GM20431 (cell line): ENCODE results near the gene MTSS2.

Source experiments
- in situ Hi-C: fragments of 300-500 bp; cut with MseI, MboI; formaldehyde crosslinking; loops from one replicate; pipeline ENCODE4 v1.15.0; 2020; ENCODE audit warnings: low sequenced_read_pairs; ENCODE audit not compliant: unreplicated experiment

Gene MTSS2, protein sequence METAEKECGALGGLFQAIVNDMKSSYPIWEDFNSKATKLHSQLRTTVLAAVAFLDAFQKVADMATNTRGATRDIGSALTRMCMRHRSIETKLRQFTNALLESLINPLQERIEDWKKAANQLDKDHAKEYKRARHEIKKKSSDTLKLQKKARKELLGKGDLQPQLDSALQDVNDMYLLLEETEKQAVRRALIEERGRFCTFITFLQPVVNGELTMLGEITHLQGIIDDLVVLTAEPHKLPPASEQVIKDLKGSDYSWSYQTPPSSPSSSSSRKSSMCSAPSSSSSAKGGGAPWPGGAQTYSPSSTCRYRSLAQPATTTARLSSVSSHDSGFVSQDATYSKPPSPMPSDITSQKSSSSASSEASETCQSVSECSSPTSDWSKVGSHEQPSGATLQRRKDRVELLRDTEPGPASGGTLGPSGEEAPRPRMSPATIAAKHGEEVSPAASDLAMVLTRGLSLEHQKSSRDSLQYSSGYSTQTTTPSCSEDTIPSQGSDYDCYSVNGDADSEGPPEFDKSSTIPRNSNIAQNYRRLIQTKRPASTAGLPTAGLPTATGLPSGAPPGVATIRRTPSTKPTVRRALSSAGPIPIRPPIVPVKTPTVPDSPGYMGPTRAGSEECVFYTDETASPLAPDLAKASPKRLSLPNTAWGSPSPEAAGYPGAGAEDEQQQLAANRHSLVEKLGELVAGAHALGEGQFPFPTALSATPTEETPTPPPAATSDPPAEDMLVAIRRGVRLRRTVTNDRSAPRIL

GRCh38 chr16:70685938-70686375 is at the start of gene MTSS2:
Gene MTSS2, minus strand, starts transcription at chr16:70686053. Its CDS starts 262 bp downstream, at chr16:70685791.
- in situ Hi-C loops: loop anchor here (10.0 kb wide), 1 partner anchor 89 kb away; no protein-coding TSS in a partner anchor

GRCh38 chr16:70735141-70735979 is 49.5 kb upstream of the MTSS2 start:
- in situ Hi-C loops: no loop called here

DNA sequence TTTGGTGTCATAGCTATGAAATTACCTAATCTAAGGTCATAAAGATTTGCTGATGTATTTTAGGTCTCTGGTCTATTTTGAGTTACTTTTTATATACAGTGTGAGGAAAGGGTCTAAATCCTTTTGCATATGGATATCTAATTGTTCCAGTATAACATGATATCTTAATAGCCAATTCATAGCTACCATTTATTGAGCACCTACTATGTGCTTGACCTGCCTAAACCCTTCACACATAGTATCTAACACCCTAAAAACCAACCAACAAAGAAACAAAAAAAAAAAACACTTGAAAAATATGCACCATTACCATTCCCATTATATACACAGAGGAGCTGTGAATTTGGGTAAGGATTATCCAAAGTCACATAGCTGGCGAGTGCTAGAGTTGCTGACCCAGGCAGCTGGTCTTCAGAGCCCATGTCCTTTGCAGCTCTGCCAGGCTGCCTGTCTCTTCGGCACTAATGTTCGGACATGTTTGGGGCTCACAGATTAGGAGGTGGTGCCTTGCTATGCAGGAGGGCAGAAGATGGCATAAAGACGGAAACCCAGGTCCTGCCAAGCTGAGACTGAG is 48.8 kb upstream of the MTSS2 start:
- in situ Hi-C loops: no loop called here

DNA sequence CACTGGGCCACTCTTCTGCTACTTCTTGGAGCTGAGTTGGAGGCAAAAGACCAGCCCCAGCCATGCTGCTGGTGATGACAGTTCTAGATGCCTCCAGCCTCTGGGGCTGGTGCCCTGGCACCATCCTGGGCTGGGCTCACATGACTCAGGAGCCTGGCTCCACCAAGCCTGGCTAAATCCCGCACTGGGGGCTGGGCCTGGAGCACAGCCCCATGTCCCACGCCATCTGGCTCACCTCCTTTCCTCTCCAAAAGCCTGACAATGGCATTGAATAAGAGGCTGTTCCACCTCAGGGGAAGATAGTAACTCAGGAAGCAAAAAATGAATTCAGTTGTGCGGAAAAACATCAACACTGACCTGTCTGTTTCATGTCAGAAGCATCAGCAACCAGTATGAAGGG is 45.1 kb upstream of the MTSS2 start:
- in situ Hi-C loops: no loop called here

- in situ Hi-C loops: no loop called here
Observed at GRCh38 chr16:70730031-70730430, 44.2 kb upstream of the MTSS2 start.

GRCh38 chr16:70729292-70729691 is 43.4 kb upstream of the MTSS2 start:
- in situ Hi-C loops: no loop called here

DNA sequence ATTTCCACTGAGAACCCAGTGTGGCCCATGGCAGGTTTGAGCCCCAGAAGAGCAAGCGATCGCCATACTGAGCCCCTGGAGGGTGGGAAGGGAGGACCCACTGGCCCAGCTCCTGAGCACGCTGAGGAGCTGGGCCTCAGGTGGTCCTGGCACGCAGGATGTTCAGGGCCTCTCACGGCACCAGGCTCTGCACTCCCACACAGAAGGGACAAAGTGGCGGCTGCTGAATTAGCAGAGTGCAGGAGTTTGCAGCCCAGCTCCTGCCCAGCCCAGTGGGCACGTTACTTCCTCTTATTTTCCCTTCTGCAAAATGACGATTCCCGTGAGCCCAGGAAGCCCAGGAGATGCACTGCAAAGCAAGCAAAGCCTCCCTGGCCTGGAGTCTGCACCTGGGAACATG is 42.3 kb upstream of the MTSS2 start:
- in situ Hi-C loops: no loop called here

GRCh38 chr16:70726892-70727361 is 41.1 kb upstream of the MTSS2 start:
- in situ Hi-C loops: no loop called here

DNA sequence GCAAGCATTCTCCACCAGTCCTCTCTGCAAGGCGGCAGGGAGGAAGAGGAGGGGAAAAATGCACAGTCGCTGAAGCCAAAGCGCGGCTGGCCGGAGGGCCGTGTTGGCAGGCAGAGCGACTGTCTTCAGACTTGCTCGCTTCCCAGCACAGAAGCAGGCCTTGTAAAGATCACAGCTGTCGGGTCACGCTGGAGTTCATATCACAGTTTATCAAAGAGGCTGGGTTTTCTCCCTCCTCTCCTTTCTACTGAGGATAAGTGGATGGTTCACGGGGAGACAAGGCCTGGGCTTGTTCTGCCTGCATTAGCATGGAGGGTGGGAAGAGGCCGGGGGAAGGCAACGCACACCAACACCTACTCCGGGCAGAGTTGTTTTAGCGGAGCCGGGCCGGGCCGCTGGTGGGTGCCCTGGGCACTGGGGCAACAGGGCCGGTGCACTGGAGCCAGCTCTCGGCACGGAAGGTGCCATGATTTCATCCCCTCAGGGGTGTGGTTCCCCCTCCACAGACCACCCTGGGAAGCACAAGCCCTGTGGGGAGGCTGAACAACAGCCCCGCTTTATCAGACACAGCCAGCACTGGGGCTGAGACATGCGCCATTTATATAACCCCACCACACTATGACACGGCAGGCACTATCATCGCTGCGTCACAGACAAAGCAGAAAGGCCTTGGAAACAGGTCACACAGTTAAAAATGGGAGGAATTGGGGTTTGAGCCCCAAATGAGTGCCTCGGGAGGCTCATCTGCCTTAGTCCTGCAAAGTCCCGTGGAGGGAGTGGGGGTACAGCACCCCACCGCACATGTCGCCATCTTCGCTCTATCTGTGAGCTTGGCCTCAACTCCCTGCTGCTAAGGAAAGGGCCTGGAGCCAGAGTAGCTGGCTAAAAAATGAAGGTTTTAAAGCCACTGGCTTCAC is 40.3 kb upstream of the MTSS2 start:
- in situ Hi-C loops: no loop called here

- in situ Hi-C loops: no loop called here
Observed at GRCh38 chr16:70725024-70725911, 39.4 kb upstream of the MTSS2 start.

- in situ Hi-C loops: no loop called here
Observed at GRCh38 chr16:70724146-70725023, 38.5 kb upstream of the MTSS2 start.

DNA sequence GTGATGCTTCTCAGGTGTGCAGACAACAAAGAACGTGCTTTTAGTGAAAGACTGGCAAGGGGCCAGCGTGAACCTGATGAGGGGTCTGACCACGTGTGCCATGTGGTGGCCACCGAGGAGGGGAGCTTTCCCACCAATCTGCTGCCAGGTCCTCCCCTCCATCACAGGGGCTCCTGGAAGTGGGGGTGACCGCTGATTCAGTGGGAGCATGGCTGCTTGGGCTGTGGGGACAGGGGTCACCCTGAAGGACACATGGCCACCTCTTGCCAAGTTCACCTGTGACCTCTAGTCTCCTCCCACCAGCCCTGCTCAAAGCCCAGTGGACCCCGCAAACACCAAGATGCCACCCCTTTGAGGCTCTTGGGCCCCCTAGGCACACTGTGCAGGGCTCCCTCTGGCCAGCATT is 37.9 kb upstream of the MTSS2 start:
- in situ Hi-C loops: no loop called here

- in situ Hi-C loops: no loop called here
Observed at GRCh38 chr16:70721202-70721963, 35.5 kb upstream of the MTSS2 start.

GRCh38 chr16:70720425-70721201 is 34.8 kb upstream of the MTSS2 start:
- in situ Hi-C loops: no loop called here

DNA sequence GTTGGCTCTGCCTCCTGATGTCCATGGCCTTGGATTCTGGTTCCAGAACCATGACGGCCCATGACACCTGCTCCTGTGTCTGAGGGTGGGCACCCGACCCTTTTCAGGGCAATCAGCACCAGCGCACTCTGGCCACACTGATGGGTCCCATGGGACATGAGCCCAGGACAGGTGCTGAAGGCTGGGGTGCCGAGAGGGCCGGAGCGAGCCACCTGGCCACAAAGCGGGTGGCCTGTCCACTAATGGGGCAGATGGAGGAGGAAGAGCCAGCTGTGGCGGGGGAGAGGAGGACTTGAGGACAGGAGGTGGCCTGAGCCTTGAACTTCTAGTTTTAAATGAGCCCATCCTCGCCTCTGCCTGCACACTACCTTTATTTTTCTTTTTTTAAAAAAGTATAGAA is 31.2 kb upstream of the MTSS2 start:
- in situ Hi-C loops: no loop called here
